SU-DHL-6 (cell line): Measurements from ENCODE around the gene NUP50.

Experiments
- H2AFZ ChIP-seq: fragments of 200-600 bp; sonication (generic); 2 replicates; pipeline ENCODE4 v1.6.1; 2014; ENCODE audit warnings: low read depth, mild to moderate bottlenecking, moderate library complexity, mixed read lengths, antibody characterized with exemption, low read length; ENCODE audit not compliant: severe bottlenecking
- H3F3A ChIP-seq: fragments of 200-600 bp; shearing (Covaris generic); 2 replicates; pipeline ENCODE4 v1.6.0; 2016; ENCODE audit warnings: antibody characterized with exemption, mild to moderate bottlenecking; ENCODE audit not compliant: insufficient read depth
- H3K27ac ChIP-seq: fragments of 200-600 bp; sonication (generic); 2 replicates; pipeline ENCODE4 v1.5.1; 2016; ENCODE audit warnings: low read depth, mild to moderate bottlenecking, low read length, moderate library complexity, mixed read lengths
- H3K27me3 ChIP-seq: fragments of 200-600 bp; sonication (generic), shearing (Covaris generic); 2 replicates; pipeline ENCODE4 v1.6.0; 2014; ENCODE audit warnings: mild to moderate bottlenecking, low read length
- H3K36me3 ChIP-seq: fragments of 200-600 bp; sonication (generic); 2 replicates; pipeline ENCODE4 v1.6.1; 2014; ENCODE audit warnings: mild to moderate bottlenecking, low read length, mixed read lengths
- H3K4me2 ChIP-seq: fragments of 300-600, 200-600 bp; shearing (Covaris generic), sonication (generic); 2 replicates; pipeline ENCODE4 v1.6.0; 2014; ENCODE audit warnings: low read length, low read depth, mild to moderate bottlenecking; ENCODE audit not compliant: poor library complexity, severe bottlenecking
- H3K4me3 ChIP-seq: fragments of 200-600 bp; sonication (generic); 2 replicates; pipeline ENCODE4 v1.5.1; 2014; ENCODE audit warnings: antibody characterized with exemption, low read length, mild to moderate bottlenecking, mixed read lengths; ENCODE audit not compliant: insufficient read depth, poor library complexity, severe bottlenecking
- H3K79me2 ChIP-seq: fragments of 200-600 bp; sonication (generic); 2 replicates; pipeline ENCODE4 v1.6.1; 2014; ENCODE audit warnings: mild to moderate bottlenecking, low read length, moderate library complexity; ENCODE audit not compliant: insufficient read depth
- H3K9ac ChIP-seq: fragments of 200-600 bp; sonication (generic); 2 replicates; pipeline ENCODE4 v1.7.0; 2014; ENCODE audit warnings: mild to moderate bottlenecking, low read length
- H3K9me2 ChIP-seq: fragments of 200-600 bp; sonication (generic); replicated peaks from 2 replicates; pipeline ENCODE4 v1.6.1; 2014; ENCODE audit warnings: low read length; ENCODE audit not compliant: insufficient read depth
- H3K9me3 ChIP-seq: fragments of 200-600 bp; sonication (generic); 2 replicates; pipeline ENCODE4 v1.6.1; 2014; ENCODE audit warnings: low read length, mixed read lengths; ENCODE audit not compliant: insufficient read depth
- H4K20me1 ChIP-seq: fragments of 200-600 bp; sonication (generic); 2 replicates; pipeline ENCODE4 v1.6.1; 2014; ENCODE audit warnings: low read depth, mild to moderate bottlenecking, antibody characterized with exemption, low read length, moderate library complexity, mixed read lengths
- EZH2phosphoT487 ChIP-seq: fragments of 200-600 bp; sonication (generic), shearing (Covaris generic); conservative IDR thresholded peaks from 2 replicates; pipeline ENCODE4 v1.6.1; 2018; ENCODE audit warnings: mild to moderate bottlenecking, antibody characterized with exemption, low read length, moderate library complexity, mixed read lengths
- TF ChIP-seq, protein P1 (sequence below): fragments of 200-600 bp; sonication (generic); IDR thresholded peaks from one replicate; pipeline ENCODE4 v1.5.1; 2017; ENCODE audit warnings: antibody characterized with exemption, mild to moderate bottlenecking, low read length, moderate library complexity; ENCODE audit not compliant: insufficient read depth, poor library complexity, severe bottlenecking

The NUP50 gene

DNA sequence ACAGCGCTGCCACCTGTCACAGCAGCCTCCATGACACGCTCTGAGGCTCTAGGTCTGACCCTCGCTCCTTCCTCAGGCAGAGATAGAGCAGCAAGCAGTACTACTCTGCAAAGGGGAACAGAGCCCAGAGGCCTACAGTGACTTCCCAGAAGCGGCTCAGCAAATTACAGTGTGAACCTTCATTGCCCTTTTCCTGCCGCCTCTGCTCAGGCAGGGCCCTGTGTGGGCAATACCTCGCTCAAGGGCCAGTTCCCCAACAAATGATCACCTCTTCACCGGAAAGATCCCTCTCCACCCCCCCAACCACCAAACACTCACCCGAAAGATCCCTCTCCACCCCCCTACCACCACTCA is 64.7 kb downstream of the NUP50 start:
- H3K4me2 ChIP-seq = no peak overlapping the region
- H3K79me2 ChIP-seq = no peaks in the 10 kb centered on the region
- H3K4me3 ChIP-seq = no peak overlapping the region
- no peaks in the 10 kb centered on the region for H3K9me3 ChIP-seq
- no peak overlapping the region for H2AFZ ChIP-seq
- no peak overlapping the region for H3K27ac ChIP-seq
- H3K36me3 ChIP-seq = no peaks in the 10 kb centered on the region
- H3K9ac ChIP-seq = no peak overlapping the region
- no peaks in the 10 kb centered on the region for H3K27me3 ChIP-seq
- H3K9me2 ChIP-seq = no peaks in the 10 kb centered on the region
- no peaks in the 10 kb centered on the region for H4K20me1 ChIP-seq
- no peak for TF ChIP-seq EZH2phosphoT487
- TF ChIP-seq, protein P1, sequence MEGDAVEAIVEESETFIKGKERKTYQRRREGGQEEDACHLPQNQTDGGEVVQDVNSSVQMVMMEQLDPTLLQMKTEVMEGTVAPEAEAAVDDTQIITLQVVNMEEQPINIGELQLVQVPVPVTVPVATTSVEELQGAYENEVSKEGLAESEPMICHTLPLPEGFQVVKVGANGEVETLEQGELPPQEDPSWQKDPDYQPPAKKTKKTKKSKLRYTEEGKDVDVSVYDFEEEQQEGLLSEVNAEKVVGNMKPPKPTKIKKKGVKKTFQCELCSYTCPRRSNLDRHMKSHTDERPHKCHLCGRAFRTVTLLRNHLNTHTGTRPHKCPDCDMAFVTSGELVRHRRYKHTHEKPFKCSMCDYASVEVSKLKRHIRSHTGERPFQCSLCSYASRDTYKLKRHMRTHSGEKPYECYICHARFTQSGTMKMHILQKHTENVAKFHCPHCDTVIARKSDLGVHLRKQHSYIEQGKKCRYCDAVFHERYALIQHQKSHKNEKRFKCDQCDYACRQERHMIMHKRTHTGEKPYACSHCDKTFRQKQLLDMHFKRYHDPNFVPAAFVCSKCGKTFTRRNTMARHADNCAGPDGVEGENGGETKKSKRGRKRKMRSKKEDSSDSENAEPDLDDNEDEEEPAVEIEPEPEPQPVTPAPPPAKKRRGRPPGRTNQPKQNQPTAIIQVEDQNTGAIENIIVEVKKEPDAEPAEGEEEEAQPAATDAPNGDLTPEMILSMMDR = no peak
- H3F3A ChIP-seq = no peaks in the 10 kb centered on the region

DNA sequence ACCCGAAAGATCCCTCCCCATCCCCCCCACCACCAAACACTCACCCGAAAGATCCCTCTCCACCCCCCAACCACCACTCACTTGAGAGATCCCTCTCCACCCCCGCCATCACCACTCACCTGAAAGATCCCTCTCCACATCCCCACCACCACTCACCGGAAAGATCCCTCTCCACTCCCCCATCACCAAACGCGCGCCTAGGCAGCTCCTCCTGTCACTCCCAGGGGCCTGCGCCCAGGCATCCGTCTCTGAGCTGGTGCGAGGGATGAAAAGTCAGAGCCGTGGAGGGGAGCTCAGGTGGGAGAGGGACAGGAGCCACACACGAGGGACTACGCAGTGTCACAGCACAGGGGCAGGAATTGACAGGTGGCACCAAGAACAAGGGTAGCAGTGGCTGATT is 65.5 kb downstream of the NUP50 start:
- Histone ChIP-seq H3F3A (no peaks in the 10 kb centered on the region), H3K27ac (no peak overlapping the region), H3K9ac (no peak overlapping the region), H3K9me3 (no peaks in the 10 kb centered on the region), H2AFZ (no peak overlapping the region), H3K36me3 (no peaks in the 10 kb centered on the region), H3K4me3 (no peak overlapping the region), H3K79me2 (no peaks in the 10 kb centered on the region), H3K4me2 (no peak overlapping the region), H4K20me1 (no peaks in the 10 kb centered on the region), H3K27me3 (no peaks in the 10 kb centered on the region), H3K9me2 (no peaks in the 10 kb centered on the region)
- TF ChIP-seq, protein P1 = no peak
- TF ChIP-seq EZH2phosphoT487 = no peak

DNA sequence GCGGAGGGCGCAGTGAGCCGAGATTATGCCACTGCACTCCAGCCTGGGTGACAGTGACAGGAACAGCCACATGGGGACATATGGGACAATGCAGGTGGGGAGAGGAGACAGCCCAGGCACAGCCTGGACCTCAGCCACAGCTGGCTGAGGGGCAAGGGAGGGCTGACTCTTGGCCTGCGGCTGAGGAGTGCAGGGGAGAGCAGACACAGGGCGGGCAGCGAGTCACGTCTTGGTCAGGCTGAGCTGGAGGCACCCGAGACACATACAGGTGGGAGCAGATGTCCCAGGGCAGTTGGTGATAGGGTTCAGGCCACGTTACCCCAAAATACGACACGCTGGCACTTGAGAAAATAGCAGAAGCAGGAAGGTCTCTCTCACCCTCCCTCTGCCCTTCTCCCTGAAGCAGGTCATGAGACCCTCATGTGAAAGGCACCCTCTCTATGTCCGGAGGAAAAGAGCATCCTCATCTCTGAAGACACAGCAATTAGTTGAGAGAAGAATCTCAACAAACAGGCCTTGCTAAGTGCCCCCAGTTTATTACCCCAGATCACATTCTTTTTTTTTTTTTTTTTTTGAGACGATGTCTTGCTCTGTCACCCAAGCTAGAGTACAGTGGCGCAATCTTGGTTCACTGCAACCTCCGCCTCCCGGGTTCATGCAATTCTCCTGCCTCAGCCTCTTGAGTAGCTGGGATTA is 66.4 kb downstream of the NUP50 start:
- Histone ChIP-seq H3K9me3 (no peaks in the 10 kb centered on the region), H4K20me1 (no peaks in the 10 kb centered on the region), H3K27me3 (no peaks in the 10 kb centered on the region), H3K79me2 (no peaks in the 10 kb centered on the region), H3K9ac (no peak overlapping the region), H2AFZ (no peak overlapping the region), H3K27ac (no peak overlapping the region), H3K4me3 (no peak overlapping the region), H3K4me2 (no peak overlapping the region), H3K9me2 (no peaks in the 10 kb centered on the region), H3F3A (0 out of 2 replicates have a peak, but pooled peaks cover 4% of the 10 kb centered on the region), H3K36me3 (no peaks in the 10 kb centered on the region)
- TF ChIP-seq EZH2phosphoT487 = no peak
- TF ChIP-seq, protein P1 = no peak
